ENCODE measurements around the gene IQGAP1. TPM values are rescaled to one million over a fixed set of nuclear protein-coding genes. Genes with fewer than 3 reads are reported as not detected.
A peak's percentile ranks its signal among the peaks of the same experiment; 100 is the strongest.

The IQGAP1 gene
- total and polyA plus RNA-seq, 11 donors: 18.9 to 115 (median 36.1) TPM

DNA sequence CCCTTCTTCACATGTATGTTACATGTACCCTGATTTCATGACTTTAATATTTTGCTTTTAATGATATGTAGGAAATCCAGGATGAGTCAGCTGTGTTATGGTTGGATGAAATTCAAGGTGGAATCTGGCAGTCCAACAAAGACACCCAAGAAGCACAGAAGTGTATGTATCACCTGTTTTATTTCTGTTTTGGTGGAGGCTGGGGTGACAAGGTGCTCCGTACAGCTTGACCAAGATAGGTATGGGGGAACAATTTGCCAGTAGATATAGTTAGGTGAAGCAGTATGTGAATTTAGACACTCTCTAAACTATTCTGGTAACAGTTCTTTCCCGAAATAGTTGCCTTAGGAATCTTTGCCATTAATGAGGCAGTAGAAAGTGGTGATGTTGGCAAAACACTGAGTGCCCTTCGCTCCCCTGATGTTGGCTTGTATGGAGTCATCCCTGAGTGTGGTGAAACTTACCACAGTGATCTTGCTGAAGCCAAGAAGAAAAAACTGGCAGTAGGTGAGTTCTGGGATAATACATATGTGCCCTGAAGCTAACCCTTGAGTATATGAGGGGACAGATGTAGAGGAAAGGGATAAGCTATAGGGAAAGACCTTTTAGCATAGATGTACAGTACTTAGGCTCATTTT, 78.0 kb downstream of the IQGAP1 start:
- 53 to 68% (median 59%) methylated on average over 3 of the region's 3 CpGs for WGBS, 4 donors
- no peak for TF ChIP-seq POLR2A (IDR thresholded peaks at IDR 0.05)
- TF ChIP-seq, protein P1, sequence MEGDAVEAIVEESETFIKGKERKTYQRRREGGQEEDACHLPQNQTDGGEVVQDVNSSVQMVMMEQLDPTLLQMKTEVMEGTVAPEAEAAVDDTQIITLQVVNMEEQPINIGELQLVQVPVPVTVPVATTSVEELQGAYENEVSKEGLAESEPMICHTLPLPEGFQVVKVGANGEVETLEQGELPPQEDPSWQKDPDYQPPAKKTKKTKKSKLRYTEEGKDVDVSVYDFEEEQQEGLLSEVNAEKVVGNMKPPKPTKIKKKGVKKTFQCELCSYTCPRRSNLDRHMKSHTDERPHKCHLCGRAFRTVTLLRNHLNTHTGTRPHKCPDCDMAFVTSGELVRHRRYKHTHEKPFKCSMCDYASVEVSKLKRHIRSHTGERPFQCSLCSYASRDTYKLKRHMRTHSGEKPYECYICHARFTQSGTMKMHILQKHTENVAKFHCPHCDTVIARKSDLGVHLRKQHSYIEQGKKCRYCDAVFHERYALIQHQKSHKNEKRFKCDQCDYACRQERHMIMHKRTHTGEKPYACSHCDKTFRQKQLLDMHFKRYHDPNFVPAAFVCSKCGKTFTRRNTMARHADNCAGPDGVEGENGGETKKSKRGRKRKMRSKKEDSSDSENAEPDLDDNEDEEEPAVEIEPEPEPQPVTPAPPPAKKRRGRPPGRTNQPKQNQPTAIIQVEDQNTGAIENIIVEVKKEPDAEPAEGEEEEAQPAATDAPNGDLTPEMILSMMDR (IDR thresholded peaks at IDR 0.05): no peak
- Histone ChIP-seq H3K4me1 (peaks cover 0 to 61% (median 47%) of the 10 kb centered on the region in 12 donors), H3K9me3 (no peaks in the 10 kb centered on the region), H3K27me3 (no peaks in the 10 kb centered on the region), H3K36me3 (peaks cover 0 to 98% (median 50%) of the 10 kb centered on the region in 9 donors), H3K4me3 (no peak overlapping the region), H3K27ac (peak overlapping the region in 10 of 12 donors; percentile 73 to 94 (median 86))
- ATAC-seq: peak in 2 of 4 donors; percentile 7 to 34
- intact Hi-C loops (cut with DNase I): no loop called here
- no peak for DNase-seq

DNA sequence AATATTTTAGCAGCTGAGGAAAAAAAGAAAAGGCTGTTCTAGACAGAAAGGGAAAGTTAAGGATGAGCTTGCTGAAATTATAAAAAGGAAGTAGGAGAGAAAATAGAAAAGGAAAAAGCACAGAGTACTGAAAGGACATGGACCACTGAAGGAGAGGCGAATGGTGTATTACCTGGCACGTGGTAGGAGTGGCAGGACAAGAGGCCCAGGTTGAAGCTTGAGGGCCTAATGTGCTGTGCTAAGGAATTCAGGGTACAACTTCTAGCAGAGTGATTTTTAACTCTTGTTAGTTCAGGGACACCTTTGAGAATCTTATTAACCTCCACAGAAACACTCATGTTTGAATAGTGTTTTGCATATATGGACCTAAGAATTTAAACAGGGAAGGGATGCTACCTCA, 81.7 kb downstream of the IQGAP1 start:
- ATAC-seq: no peak
- H3K27ac ChIP-seq: no peak overlapping the region
- WGBS, 4 donors: 85 to 93% (median 88%) methylated on average over 2 of the region's 2 CpGs
- no peaks in the 10 kb centered on the region for H3K9me3 ChIP-seq
- peaks cover 0 to 34% (median 25%) of the 10 kb centered on the region in 12 donors for H3K4me1 ChIP-seq
- peaks cover 0 to 100% (median 87%) of the 10 kb centered on the region in 9 donors for H3K36me3 ChIP-seq
- no peak for DNase-seq
- intact Hi-C loops (cut with DNase I): no loop called here
- no peak for TF ChIP-seq POLR2A (IDR thresholded peaks at IDR 0.05)
- TF ChIP-seq, protein P1 (IDR thresholded peaks at IDR 0.05): no peak
- H3K27me3 ChIP-seq: no peaks in the 10 kb centered on the region
- no peak overlapping the region for H3K4me3 ChIP-seq

DNA sequence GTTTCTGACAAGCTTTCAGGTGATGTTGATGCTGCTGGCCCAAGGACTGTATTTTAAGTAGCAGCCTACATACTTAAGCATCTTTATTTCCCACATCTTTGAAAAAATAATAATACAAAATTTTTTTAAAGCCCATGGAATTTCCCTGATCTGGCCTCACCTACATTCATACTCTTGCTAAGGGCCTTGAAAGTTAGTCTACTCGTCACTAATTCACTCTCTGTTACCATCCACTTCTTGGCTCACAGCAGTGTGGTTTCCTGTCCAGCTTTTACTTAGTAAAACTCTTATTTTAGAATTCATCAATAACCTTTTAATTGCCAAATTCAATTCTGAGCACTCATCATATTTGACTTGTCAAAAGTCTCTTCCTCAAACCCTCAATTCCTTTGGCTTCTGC, 82.4 kb downstream of the IQGAP1 start:
- WGBS, 4 donors: 30 to 63% (median 41%) methylated on average over 1 of the region's 1 CpG
- H3K4me3 ChIP-seq: no peak overlapping the region
- no peak for ATAC-seq
- H3K27me3 ChIP-seq: no peaks in the 10 kb centered on the region
- no peak for TF ChIP-seq POLR2A (IDR thresholded peaks at IDR 0.05)
- TF ChIP-seq, protein P1 (IDR thresholded peaks at IDR 0.05): no peak
- H3K4me1 ChIP-seq: peaks cover 0 to 26% (median 18%) of the 10 kb centered on the region in 12 donors
- no peaks in the 10 kb centered on the region for H3K9me3 ChIP-seq
- no peak overlapping the region for H3K27ac ChIP-seq
- peaks cover 0 to 100% (median 94%) of the 10 kb centered on the region in 9 donors for H3K36me3 ChIP-seq
- intact Hi-C loops (cut with DNase I): no loop called here
- DNase-seq: no peak

DNA sequence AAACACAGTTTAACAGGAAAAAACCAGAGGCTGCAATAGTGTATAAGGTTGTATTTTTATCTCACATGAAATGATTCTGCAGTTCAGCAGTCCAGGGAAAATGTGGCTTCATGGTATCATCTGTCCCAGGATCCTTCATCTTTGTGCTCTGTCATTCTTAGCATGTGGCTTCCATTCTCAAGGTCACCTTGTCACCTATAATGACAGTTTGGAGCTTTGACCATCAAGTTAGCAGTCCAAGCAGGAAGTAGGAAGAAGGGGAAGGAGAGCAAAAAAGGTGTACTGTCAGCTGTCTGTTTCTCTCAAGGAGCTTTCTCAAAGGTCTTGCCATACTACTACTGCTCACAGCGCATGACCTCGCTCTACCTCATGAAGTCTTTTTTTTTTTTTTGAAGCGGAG, 83.1 kb downstream of the IQGAP1 start:
- Histone ChIP-seq H3K4me3 (no peak overlapping the region), H3K4me1 (peaks cover 0 to 20% (median 11%) of the 10 kb centered on the region in 12 donors), H3K27ac (no peak overlapping the region), H3K9me3 (no peaks in the 10 kb centered on the region), H3K27me3 (no peaks in the 10 kb centered on the region), H3K36me3 (peaks cover 0 to 100% (median 96%) of the 10 kb centered on the region in 9 donors)
- no peak for ATAC-seq
- no peak for DNase-seq
- 97 to 98% (median 97%) methylated on average over 3 of the region's 3 CpGs for WGBS, 4 donors
- TF ChIP-seq POLR2A (IDR thresholded peaks at IDR 0.05): no peak
- TF ChIP-seq, protein P1 (IDR thresholded peaks at IDR 0.05): no peak
- intact Hi-C loops (cut with DNase I): no loop called here
